BE2C (cell line): ENCODE results near the gene ERG.

Experiments used
- DNase-seq: peaks from one replicate; pipeline ENCODE4 v3.0.0-alpha.2; 2020
- H3K27me3 ChIP-seq: fragments of 250-450 bp; sonication (Bioruptor Pico); 2 replicates; pipeline ENCODE4 v1.5.1; 2020; ENCODE audit warnings: mild to moderate bottlenecking
- H3K36me3 ChIP-seq: fragments of 250-450 bp; sonication (Bioruptor Pico); 2 replicates; pipeline ENCODE4 v1.5.1; 2020; ENCODE audit warnings: mild to moderate bottlenecking
- H3K4me1 ChIP-seq: fragments of 250-450 bp; sonication (Bioruptor Pico); 2 replicates; pipeline ENCODE4 v1.5.1; 2020
- H3K4me3 ChIP-seq: 2 replicates; pipeline ENCODE4 v1.5.1; 2011; ENCODE audit warnings: low read depth, low read length
- H3K9me3 ChIP-seq: fragments of 250-450 bp; sonication (Bioruptor Pico); 2 replicates; pipeline ENCODE4 v1.5.1; 2020
- TF ChIP-seq, protein P1 (sequence below): IDR thresholded peaks from 2 replicates; pipeline ENCODE4 v1.5.1; 2012; ENCODE audit warnings: mild to moderate bottlenecking, low read depth, low read length

ERG gene

DNA sequence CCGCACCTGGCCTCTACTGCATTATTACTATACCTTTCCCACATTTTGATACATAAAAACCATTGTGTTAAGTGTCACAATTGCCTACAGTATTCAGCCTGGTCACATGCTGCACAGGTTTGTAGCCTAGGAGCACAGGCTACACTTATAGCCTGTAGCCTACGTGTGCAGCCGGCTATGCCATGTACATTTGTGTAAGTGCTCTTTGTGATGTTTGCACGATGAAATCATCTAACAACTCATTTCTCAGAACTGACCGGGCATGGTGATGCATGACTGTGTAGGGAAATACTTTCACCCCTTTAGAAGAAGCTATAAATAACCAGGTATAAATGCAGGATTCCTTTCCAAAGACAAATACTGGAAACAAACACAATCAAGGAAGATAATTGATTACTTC lies 12.1 kb downstream of the ERG start:
- H3K27me3 ChIP-seq: no peaks in the 10 kb centered on the region
- no peak for DNase-seq
- no peaks in the 10 kb centered on the region for H3K9me3 ChIP-seq
- no peaks in the 10 kb centered on the region for H3K4me1 ChIP-seq
- TF ChIP-seq, protein P1, sequence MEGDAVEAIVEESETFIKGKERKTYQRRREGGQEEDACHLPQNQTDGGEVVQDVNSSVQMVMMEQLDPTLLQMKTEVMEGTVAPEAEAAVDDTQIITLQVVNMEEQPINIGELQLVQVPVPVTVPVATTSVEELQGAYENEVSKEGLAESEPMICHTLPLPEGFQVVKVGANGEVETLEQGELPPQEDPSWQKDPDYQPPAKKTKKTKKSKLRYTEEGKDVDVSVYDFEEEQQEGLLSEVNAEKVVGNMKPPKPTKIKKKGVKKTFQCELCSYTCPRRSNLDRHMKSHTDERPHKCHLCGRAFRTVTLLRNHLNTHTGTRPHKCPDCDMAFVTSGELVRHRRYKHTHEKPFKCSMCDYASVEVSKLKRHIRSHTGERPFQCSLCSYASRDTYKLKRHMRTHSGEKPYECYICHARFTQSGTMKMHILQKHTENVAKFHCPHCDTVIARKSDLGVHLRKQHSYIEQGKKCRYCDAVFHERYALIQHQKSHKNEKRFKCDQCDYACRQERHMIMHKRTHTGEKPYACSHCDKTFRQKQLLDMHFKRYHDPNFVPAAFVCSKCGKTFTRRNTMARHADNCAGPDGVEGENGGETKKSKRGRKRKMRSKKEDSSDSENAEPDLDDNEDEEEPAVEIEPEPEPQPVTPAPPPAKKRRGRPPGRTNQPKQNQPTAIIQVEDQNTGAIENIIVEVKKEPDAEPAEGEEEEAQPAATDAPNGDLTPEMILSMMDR: no peak
- H3K4me3 ChIP-seq: no peak overlapping the region
- H3K36me3 ChIP-seq: no peaks in the 10 kb centered on the region

DNA sequence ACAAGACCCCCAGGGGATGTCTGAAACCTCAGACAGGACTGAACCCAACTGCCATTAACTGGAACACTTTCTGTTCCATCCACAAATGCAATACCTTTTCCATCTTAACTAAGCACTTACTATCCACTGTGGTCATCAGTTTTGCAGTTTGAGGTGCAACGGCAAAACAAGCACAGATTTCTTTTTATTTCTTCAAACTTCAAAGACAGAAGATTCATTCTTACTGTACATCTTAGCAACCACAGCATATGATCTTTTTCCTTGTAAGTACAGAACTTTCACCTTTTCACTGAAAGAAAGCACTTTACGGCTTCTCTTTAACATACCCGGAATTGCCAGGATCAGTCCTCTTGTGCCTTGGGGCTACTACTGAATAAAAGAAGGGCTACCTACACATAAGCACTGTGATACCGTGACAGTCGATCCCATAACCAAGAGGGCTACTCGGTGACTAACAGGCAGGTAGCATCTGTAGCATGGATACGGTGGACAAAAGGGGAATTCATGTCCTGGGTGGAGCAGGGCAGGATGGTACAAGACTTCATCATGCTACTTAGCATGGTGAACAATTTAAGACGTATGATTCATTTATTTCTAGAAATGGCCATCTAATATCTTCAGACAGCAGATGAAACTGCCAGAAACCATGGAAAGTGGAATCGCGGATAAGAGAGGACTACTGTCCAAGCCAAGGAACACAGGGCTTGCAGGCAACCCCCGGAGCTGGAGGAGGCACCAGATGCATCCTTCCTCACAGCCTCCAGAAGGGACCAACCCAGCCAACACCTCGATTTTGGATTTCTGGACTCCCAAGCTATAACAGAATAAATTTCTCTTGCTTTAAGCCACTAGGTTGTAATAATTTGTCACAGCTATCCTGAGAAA lies 18.4 kb downstream of the ERG start:
- TF ChIP-seq, protein P1: no peak
- no peaks in the 10 kb centered on the region for H3K9me3 ChIP-seq
- H3K27me3 ChIP-seq: no peaks in the 10 kb centered on the region
- no peak for DNase-seq
- H3K4me1 ChIP-seq: no peaks in the 10 kb centered on the region
- H3K36me3 ChIP-seq: no peaks in the 10 kb centered on the region
- H3K4me3 ChIP-seq: no peak overlapping the region

DNA sequence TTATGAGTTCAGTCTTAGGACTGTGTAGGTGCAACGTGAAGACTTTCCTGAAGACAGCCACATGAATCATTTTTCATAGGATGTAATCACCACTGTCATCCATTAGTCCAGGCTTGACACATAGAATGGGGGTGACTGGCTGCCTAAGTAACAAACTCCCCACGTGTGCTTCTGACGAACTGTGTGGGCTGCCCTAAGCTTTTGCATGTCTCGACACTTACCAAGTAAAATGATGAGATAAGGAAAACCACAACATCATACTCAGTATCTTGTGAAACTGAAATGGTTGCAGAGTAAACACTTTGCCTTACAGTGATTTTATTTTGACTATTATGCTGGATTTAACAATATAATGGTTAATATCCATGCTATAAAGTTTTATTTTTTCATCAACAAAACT lies 19.5 kb downstream of the ERG start:
- no peaks in the 10 kb centered on the region for H3K4me1 ChIP-seq
- no peaks in the 10 kb centered on the region for H3K9me3 ChIP-seq
- H3K4me3 ChIP-seq: no peak overlapping the region
- TF ChIP-seq, protein P1: no peak
- H3K36me3 ChIP-seq: no peaks in the 10 kb centered on the region
- H3K27me3 ChIP-seq: no peaks in the 10 kb centered on the region
- DNase-seq: no peak

DNA sequence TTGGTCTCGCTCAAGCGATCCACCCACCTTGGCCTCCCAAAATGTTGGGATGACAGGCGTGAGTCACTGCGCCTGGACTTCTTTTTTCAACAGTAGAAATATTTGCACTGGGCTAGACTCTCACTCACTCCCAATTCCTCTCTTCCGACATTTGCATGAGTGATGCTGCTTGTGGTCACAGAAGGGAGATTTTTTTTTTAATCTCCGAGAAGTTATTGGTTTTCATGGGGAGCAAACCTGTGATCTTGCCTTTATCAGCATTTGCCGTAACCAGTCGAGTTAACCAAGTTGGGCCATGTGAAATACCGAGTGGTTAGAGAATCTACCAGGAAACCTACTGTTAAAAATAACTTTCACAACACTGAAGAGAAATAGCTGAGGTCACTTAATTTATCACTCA lies 21.1 kb downstream of the ERG start:
- Histone ChIP-seq H3K27me3 (no peaks in the 10 kb centered on the region), H3K4me1 (no peaks in the 10 kb centered on the region), H3K9me3 (no peaks in the 10 kb centered on the region), H3K4me3 (no peak overlapping the region), H3K36me3 (no peaks in the 10 kb centered on the region)
- TF ChIP-seq, protein P1: no peak
- DNase-seq: no peak

DNA sequence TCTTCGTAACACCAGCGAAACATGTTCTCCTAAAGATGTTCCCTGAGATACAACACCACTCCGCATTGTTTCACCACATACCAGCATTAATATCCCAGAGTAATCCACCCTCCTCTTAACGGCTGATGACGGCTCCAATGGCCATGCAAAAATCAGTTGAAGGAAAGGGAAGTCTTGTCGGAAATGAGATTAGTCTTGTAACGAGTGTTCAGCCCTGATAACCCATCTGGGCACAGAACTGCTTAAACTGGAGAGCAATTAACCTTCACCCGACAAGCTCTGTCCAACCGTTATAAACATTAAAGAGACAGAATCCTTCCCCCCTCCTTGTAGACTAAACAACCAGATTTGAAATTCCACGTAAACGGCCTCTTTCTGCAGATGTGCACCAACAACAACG lies 21.9 kb downstream of the ERG start:
- TF ChIP-seq, protein P1: no peak
- Histone ChIP-seq H3K4me1 (no peaks in the 10 kb centered on the region), H3K4me3 (no peak overlapping the region), H3K9me3 (no peaks in the 10 kb centered on the region), H3K36me3 (no peaks in the 10 kb centered on the region), H3K27me3 (no peaks in the 10 kb centered on the region)
- no peak for DNase-seq

DNA sequence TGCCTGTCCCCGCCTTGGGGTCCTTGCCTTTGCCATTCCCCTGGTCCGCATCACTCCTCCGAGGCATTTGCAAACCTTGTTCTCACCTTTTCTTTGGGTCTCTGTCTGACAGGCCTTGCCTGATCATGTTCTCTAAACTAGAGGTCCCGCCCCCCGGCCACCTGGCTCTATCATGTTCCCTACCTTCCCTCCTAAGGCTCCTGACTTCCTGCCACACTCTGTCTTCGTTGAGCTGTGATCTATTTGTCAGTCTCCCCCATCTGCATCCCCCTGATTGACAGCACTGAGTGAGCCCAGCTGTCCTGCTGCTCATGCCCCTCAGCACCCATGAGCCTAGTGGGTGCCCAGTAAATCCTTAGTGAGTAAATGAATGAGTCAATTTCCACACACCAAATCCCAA lies 22.8 kb downstream of the ERG start:
- Histone ChIP-seq H3K27me3 (no peaks in the 10 kb centered on the region), H3K36me3 (no peaks in the 10 kb centered on the region), H3K9me3 (no peaks in the 10 kb centered on the region), H3K4me1 (no peaks in the 10 kb centered on the region), H3K4me3 (no peak overlapping the region)
- DNase-seq: no peak
- TF ChIP-seq, protein P1: no peak
